GM23338 (cell line): ENCODE results near the gene COL9A3.

Experiments used
- CTCF ChIP-seq, 2 experiments: fragments of 200-600 bp in 1 of 2; sonication (generic) in 1 of 2; conservative IDR thresholded peaks; 2 replicates each; pipeline versions ENCODE4 v1.5.1 to v1.6.1; 2016 to 2017; ENCODE audit warnings: antibody characterized with exemption in 2 of 2, low read depth in 2 of 2, mild to moderate bottlenecking in 2 of 2, moderate library complexity in 1 of 2
- ETS1 ChIP-seq: IDR thresholded peaks from 2 replicates; pipeline ENCODE4 v1.6.1; 2016; ENCODE audit warnings: antibody characterized with exemption
- EZH2 ChIP-seq: fragments of 200-600 bp; sonication (generic); IDR thresholded peaks from one replicate; pipeline ENCODE4 v1.8.0; 2017; ENCODE audit warnings: antibody characterized with exemption, mild to moderate bottlenecking, low read depth; ENCODE audit not compliant: unreplicated experiment
- EZH2phosphoT487 ChIP-seq: fragments of 200-600 bp; sonication (generic); IDR thresholded peaks from one replicate; pipeline ENCODE4 v1.8.1; 2018; ENCODE audit warnings: antibody characterized with exemption; ENCODE audit not compliant: unreplicated experiment
- JUNB ChIP-seq: IDR thresholded peaks from one replicate; pipeline ENCODE4 v1.6.1; 2016; ENCODE audit warnings: antibody characterized with exemption; ENCODE audit not compliant: unreplicated experiment
- POLR2AphosphoS5 ChIP-seq: IDR thresholded peaks from 2 replicates; pipeline ENCODE4 v1.6.1; 2016; ENCODE audit warnings: antibody characterized with exemption, low read depth
- REST ChIP-seq: IDR thresholded peaks from one replicate; pipeline ENCODE4 v1.6.1; 2018; ENCODE audit warnings: antibody characterized with exemption; ENCODE audit not compliant: unreplicated experiment

- TF ChIP-seq EZH2 (no peak), CTCF (conservative IDR thresholded peaks at IDR 0.05; ENCODE audit: low read depth in 2 of 2) (no peak), EZH2phosphoT487 (no peak), REST (no peak), POLR2AphosphoS5 (no peak), ETS1 (no peak), JUNB (no peak)
Measured at GRCh38 chr20:62890444-62890843, 73.6 kb downstream of the COL9A3 start.
